Activated CD8-positive, alpha-beta memory T cell treated with anti-CD3 and anti-CD28 coated beads, Interleukin-2, amount 50 U/mL, for 1 hour (primary cell): ENCODE data around the gene TAP2.

Experiments used
- DNase-seq: peaks from one replicate; pipeline ENCODE4 v3.0.0-alpha.2; 2020; ENCODE audit errors: extremely low read depth

TAP2 gene

GRCh38 chr6:32854376-32855178 lies 16.0 kb upstream of the TAP2 start:
- DNase-seq, result no peak

- DNase-seq, result peak; percentile 88
These were observed 15.2 kb upstream of the TAP2 start, which contains the start of the genes PSMB9 and TAP1 for GRCh38 chr6:32853541-32854375. PSMB9 (plus strand) TSS chr6:32854192; CDS start chr6:32854230, 38 bp downstream. TAP1 (minus strand) TSS chr6:32853704; CDS start chr6:32853636, 68 bp downstream.

- no peak for DNase-seq
These were observed 14.5 kb upstream of the TAP2 start for GRCh38 chr6:32852844-32853540.

GRCh38 chr6:32852018-32852843 lies 13.7 kb upstream of the TAP2 start:
- DNase-seq, result no peak

- DNase-seq, result no peak
These were observed 12.5 kb upstream of the TAP2 start for GRCh38 chr6:32851025-32851424.

GRCh38 chr6:32849126-32849525 lies 10.6 kb upstream of the TAP2 start:
- no peak for DNase-seq

- DNase-seq, result no peak
These were observed 9.3 kb upstream of the TAP2 start for GRCh38 chr6:32847795-32848194.

GRCh38 chr6:32847004-32847403 lies 8.5 kb upstream of the TAP2 start:
- DNase-seq, result no peak

GRCh38 chr6:32845384-32845884 lies 6.9 kb upstream of the TAP2 start:
- DNase-seq, result no peak

GRCh38 chr6:32844839-32845383 lies 6.4 kb upstream of the TAP2 start:
- no peak for DNase-seq

- DNase-seq, result peak; percentile 99
These were observed 5.7 kb upstream of the TAP2 start, which contains the start of gene PSMB8 for GRCh38 chr6:32843979-32844838. PSMB8 (minus strand) TSS chr6:32844047; CDS start chr6:32843996, 51 bp downstream.

GRCh38 chr6:32843331-32843978 lies 4.9 kb upstream of the TAP2 start:
- no peak for DNase-seq

- DNase-seq, result no peak
These were observed 4.2 kb upstream of the TAP2 start for GRCh38 chr6:32842690-32843089.

GRCh38 chr6:32842021-32842650 lies 3.6 kb upstream of the TAP2 start:
- DNase-seq, result no peak

- no peak for DNase-seq
These were observed 2.2 kb upstream of the TAP2 start for GRCh38 chr6:32840604-32841246.

- DNase-seq, result no peak
These were observed 817 bp upstream of the TAP2 start for GRCh38 chr6:32839356-32839755.

GRCh38 chr6:32837651-32838113 lies 857 bp downstream of the TAP2 start:
- DNase-seq, result no peak

GRCh38 chr6:32836873-32837272 lies 1.7 kb downstream of the TAP2 start:
- no peak for DNase-seq
